Caki2 (cell line): ENCODE data around the gene SGMS1. TPM values are rescaled to one million over a fixed set of nuclear protein-coding genes. Genes with fewer than 3 reads are reported as not detected.
A peak's percentile ranks its signal among the peaks of the same experiment; 100 is the strongest.
"Not testable (repeated sequence)": the region's sequence is repeated elsewhere in the genome, so short reads cannot be mapped to it uniquely, and the experiment has no call there.

Source experiments
- DNase-seq: peaks from one replicate; pipeline ENCODE4 v3.0.0-alpha.2; 2015; ENCODE audit warnings: low read depth
- in situ Hi-C: cut with HindIII; loops from 2 replicates; pipeline ENCODE4 v1.10.0; 2016; ENCODE audit warnings: low sequenced_read_pairs, low pct_unique_long_range_greater_than_20kb, mixed read lengths
- total RNA-seq: library from RNA; depleted of rRNA; stranded (reverse); fragments of >200 nt; shearing (Covaris generic); gene quantifications from 2 replicates; pipeline ENCODE4 v1.2.3, GENCODE V29; 2014; ENCODE audit warnings: low replicate concordance

SGMS1 gene
- total RNA-seq, 1 experiment from 2014 or later = 54.6 TPM

DNA sequence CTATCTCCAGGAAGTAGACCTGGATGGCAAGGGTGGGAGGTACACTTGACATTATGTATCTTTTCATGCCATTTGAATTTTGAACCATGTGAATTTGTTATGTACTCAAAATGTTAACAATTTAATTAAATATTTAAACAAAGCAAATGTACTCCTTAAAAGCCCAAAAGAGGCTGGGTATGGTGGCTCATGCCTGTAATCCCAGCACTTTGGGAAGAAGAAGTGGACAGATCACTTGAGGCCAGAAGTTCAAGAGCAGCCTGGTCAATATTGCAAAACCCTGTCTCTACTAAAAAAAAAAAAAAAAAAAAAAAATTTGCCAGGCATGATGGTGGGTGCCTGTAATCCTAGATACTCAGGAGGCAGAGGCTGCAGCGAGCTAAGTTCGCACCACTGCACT, 235.6 kb downstream of the SGMS1 start:
- in situ Hi-C loops = no loop called here
- no peak for DNase-seq

DNA sequence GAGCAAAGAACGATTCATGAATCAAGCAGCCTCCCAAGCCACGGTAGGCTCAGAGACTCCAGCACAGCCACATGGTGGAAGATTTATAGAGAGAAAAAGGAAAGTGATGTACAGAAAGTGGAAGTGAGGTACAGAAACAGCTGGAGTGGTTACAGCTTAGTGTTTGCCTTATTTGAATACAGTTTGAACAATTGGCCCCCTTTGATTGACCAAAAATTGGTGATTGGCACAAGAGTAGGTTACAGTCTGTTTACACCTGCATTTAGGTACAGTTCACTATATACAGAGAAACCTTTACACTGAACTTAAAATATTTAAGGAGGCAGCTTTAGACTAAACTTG, 236.1 kb downstream of the SGMS1 start:
- in situ Hi-C loops = no loop called here
- no peak for DNase-seq

DNA sequence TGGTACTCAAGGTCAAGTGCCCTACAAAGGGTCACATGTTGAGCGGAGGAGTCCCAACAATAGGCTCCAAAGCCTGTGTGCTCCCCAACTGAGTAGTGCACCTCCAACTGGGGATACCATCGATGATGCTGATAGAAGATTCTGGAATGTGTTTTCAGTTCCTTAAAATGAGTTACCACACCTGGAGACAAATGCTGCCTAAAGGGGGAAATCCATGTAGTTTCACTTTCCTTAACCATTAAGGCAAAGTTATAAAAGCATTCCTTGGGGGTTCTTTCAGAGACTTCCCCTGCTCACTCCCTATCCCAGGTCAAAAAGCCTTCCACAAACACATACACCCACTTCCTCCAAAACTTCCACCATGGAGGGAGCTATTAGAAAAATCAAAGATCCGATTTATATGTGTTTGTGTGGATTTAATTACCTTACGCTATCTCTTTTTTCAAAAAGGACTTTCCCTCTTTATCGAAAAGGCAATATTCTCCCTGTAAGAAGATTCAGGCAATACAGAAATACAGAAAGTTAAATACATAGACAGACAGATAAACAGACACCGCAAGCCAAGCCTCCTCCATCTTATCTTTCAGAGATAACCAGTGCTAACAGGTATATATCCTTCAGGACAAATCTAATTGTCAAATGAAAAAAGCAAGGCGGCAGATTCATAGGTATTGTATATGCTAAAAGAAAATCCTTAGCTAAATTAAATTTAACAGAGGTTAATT, 236.6 kb downstream of the SGMS1 start:
- in situ Hi-C loops = no loop called here
- no peak for DNase-seq

DNA sequence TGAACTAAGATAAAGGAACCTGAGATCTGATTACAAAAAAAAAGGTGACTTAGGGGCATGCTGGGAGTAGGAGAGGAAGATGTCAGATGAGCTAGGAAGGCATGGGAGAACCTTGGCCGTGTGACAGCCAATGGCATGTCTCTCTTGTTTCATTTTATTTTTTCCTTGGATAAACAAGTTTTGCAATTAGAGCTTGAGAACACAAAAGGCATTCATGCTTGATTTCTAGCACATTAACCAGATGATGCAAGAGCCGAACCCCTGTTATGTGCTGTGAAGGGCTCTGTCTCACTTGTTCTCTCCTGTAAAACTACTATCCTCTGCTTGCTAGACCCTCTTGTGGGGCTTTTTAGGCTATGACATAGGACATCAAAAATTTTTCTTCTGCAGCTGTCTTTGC, 238.1 kb downstream of the SGMS1 start:
- DNase-seq = peak; percentile 8
- in situ Hi-C loops = no loop called here

DNA sequence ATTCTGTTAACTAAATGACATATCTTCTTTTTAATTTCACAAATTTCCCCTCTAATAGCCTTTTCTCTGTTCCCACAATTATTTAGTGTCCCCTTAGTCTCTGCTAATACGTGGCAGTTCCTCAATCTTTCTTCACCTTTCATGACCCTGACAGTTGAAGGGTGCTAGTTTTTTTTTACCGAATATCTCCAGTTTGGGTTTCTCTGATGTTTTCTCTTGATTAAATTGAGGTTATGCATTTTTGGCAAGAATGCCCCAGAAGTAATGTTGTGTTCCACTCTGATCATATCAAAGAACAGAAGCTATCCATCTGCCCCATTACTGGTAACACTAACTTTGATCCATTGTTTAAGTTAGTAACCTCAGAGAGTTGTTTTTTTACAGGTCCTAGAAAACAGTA, 238.9 kb downstream of the SGMS1 start:
- DNase-seq = no peak
- in situ Hi-C loops = no loop called here

DNA sequence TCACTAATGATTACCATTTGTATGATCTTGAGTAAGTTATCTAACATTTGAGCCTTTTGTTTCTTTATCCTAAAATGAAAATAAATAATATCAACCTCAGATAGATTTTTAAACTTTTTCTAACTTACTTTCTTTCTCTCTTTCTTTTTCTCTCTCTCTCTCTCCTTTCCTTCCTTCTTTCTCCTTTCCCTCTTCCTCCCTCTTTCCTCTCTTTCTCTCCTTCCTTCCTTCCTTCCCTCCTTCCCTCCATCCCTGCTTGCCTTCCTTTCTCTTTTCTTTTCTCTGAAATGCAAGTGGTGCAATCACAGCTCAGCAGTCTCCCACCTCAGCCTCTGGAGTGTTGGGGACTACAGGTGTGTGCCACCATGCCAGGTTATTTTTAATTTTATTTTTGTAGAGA, 239.5 kb downstream of the SGMS1 start:
- in situ Hi-C loops = no loop called here
- DNase-seq = no peak

DNA sequence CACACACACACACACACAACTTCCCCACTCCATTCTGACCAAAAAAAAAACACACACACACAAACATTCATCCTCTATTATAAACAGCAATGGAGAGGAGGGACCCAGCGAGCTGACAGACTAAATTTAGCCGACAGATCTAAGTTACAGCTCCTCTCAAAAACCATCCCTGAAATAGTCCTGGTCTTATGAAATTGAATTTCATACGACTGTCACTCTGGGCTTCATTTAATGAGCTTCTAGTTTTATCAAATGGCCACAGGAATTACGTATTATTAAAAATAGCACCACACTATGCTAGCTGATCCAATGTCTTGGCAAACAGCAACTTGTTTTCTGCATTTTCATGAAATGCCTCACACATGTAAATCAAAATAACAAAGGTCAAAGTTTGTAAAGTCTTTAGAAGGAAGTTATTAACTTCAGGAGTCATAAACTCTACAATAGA, 241.2 kb downstream of the SGMS1 start:
- in situ Hi-C loops = no loop called here
- no peak for DNase-seq

DNA sequence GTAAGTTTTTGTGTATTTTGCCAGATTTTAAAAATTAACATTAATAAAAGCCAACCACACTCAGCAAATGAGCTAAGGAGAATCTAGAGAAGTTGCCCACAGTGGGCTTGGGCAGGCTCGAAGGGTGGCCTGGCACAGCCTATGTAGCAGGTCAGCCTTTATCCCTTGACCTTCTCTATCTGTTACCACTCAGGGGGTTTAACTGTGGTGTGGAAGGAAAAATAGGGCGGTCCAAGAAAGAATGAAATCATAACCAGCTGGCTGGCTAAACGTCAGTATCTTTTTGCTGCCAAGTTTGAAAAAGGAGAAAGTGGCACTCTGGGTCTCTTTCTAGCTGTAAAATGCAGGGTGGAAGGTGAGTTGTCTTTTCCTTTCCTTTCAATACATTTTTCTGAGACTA, 242.1 kb downstream of the SGMS1 start:
- in situ Hi-C loops = no loop called here
- no peak for DNase-seq

DNA sequence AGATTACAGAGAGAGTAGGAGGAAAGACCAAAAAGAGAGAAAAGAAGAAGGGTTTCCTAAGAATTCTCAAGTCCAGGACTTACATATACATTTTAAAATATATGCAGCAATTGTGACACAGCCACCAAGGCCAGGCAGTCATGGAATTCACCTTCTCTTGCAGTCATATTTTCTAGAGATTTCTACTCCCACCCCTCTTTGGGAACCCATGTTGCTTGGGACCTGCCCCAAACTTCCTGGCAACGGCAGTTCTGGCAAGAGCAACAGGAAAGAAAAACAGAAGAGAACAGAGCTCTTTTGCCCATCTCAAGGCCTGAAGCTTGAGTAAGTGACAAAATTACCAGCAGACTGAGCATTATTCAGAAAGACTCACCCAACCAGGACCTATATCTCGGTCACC, 244.1 kb downstream of the SGMS1 start:
- in situ Hi-C loops = no loop called here
- DNase-seq = no peak

DNA sequence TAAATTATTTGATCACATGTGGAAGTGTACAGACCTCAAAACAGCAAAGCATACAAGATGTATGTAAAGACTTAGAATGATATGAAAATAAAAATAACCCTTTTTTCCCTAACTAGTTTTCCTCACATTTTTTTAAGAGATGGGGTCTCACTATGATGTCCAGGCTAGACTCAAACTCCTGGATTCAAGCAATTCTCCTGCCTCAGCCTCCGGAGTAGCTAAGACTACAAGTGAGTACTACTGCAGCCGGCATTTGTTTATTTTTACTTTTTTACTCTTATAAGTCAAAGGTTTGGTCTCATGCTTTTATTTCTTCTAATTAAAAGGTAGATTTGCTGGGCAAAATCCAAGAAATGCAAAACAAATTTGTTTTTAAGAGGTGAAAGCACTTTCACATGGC, 248.0 kb downstream of the SGMS1 start:
- in situ Hi-C loops = no loop called here
- DNase-seq = no peak

DNA sequence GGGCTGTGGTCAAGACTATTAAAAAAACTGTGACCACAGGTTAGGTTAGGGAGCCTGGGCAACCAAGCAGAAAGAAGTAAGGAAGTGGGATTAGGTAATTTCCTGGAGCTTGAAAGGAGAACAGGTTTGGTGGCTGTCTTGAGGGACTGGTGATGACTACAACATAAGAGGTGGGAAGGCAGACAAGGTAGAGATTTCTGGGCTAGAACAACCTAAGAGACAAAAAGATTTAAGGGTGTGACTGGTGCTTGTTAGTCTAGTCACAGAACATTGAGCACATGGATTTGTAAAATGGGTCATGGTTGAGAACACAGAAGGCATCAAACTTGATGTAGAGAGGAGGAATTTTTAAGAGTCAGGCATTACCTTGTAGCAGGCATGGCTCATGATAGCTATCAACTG, 248.7 kb downstream of the SGMS1 start:
- in situ Hi-C loops = no loop called here
- peak; percentile 89 for DNase-seq

DNA sequence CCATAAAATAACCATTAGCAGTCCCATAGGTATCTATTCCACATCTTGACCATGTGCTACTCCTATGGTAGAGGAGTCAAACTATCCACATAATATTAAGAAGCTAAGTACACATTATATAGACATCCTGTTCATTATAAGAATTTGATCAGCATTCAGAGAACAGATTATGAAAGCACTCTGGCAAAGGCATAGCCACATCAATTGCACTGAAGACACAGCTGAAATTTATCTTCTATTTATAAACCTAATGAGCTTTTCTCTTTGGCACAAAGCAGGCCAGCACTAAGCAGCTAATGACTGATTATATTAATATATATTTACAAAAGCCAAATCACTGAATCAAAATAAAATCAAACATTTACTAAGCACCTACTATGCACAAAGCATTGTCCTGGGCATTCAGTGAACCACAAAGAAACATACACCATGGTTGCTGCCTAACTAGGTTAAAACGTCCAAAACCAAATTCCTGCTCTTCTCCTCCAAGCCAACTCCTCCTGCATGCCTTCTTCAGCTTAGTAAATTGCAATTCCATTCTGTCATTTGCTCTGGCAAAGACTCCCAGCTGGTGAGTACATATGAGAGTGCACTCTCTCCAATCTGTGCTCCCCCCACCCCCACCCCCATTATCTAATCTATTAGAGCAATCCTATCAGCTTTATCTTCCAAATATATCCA, 249.8 kb downstream of the SGMS1 start:
- in situ Hi-C loops = no loop called here

DNA sequence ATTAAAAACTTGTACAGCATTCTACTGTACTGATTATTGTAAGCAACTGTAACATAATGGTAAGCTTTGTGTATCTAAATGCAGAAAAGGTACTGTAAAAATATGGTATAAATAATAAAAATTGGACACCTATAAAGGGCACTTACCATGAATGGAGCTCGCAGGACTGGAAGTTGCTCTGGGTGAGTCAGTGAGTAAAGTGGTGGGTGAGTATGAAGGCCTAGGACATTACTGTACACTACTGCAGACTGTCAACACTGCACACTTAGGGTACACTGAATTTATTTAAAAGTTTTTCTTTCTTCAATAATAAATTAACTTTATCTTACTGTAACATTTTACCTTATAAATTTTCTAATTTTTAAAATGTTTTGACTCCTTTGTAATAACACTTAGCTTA, 253.8 kb downstream of the SGMS1 start:
- in situ Hi-C loops = no loop called here
- DNase-seq = no peak

More for the DNA sequence above, 249.8 kb downstream of the SGMS1 start:
- no peak for DNase-seq

DNA sequence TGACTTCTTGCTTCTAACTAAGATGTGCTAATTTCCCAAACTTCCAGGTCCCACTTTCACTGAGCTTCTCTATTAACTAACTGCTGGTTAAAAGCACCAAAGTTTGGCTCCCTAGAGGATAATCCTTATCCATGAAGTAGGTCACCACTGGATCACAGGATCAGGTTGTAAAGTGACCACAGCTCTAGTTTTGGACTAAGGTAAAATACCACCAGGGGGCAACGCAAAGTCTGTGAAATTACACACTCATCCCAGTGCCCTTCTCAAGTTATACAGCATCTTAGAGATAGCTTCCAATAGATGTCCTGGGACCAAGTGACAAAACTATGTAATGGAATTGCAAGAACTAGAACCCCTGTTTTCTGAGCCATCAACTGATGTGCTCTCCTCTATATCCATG, 256.0 kb downstream of the SGMS1 start:
- in situ Hi-C loops = no loop called here
- DNase-seq = peak; percentile 42

DNA sequence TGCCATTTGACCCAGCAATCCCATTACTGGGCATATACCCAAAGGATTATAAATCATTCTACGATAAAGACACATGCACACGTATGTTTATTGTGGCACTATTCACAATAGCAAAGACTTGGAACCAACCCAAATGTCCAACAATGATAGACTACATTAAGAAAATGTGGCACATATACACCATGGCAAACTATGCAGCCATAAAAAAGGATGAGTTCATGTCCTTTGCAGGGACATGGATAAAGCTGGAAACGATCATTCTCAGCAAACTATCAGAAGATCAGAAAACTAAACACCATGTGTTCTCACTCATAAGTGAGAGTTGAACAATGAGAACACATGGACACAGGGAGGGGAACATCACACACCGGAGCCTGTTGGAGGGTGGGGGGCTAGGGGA, 257.3 kb downstream of the SGMS1 start:
- in situ Hi-C loops, DNase-seq: not testable (repeated sequence)

DNA sequence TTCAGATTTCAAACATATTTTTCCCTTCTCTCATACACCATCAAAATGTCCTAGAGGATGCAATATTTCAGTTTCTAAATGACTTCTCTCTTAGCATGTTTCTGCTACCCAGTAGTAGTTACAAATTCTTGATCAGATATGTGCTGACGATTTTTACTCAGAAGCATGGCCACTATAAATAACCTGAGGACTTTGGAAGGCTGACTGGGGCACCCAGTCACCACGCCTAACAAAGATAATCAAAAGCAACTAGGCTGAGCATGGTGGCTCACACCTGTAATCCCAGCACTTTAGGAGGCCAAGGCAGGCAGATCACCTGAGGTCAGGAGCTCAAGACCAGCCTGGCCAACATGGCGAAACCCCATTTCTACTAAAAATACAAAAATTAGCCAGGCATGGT, 259.0 kb downstream of the SGMS1 start:
- DNase-seq, in situ Hi-C loops: not testable (repeated sequence)

DNA sequence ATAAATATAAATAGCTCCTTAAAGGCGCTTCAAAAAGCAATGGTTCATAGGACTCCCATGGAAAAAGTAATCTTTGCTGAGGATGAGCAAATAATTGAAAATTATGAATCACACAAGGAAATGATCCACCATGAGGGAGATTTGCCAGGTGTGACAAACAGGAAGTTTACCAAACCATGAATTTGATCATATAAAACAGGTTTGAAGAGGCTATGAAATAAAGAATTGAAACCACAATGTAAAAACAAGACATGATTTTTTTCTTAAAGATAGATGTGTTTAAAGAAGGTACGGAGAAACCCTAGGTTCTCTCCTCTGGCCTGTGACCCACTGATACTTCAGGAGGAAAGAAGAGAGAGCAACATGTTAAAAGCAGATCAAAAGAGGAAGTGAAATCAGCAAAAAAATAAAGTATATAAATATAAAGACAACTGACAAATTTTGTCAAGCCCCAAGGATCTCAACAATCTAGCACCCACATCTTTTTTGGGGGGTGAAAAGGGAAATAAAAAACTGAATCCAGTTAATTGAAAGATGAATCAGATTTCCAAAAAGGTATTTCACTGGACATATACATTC, 261.1 kb downstream of the SGMS1 start:
- in situ Hi-C loops = no loop called here
- no peak for DNase-seq

DNA sequence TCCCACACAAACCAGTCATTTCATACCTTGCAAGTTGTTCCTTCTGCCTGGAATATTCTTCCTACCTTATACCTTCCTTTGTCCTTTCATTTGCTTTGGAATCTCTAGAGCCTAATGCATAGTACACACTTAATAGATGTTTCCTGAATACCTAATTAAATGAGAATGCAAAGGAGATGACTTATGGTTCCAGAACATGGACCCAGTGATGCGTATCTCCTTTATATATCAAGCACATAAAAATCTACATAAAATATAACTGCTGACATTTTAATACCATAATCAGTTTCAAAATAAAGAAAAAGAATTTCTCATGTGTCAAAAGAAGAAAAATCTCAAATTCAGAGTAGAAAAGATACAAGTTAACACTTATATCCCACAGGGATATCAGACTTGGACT, 261.8 kb downstream of the SGMS1 start:
- in situ Hi-C loops = no loop called here
- DNase-seq = no peak

DNA sequence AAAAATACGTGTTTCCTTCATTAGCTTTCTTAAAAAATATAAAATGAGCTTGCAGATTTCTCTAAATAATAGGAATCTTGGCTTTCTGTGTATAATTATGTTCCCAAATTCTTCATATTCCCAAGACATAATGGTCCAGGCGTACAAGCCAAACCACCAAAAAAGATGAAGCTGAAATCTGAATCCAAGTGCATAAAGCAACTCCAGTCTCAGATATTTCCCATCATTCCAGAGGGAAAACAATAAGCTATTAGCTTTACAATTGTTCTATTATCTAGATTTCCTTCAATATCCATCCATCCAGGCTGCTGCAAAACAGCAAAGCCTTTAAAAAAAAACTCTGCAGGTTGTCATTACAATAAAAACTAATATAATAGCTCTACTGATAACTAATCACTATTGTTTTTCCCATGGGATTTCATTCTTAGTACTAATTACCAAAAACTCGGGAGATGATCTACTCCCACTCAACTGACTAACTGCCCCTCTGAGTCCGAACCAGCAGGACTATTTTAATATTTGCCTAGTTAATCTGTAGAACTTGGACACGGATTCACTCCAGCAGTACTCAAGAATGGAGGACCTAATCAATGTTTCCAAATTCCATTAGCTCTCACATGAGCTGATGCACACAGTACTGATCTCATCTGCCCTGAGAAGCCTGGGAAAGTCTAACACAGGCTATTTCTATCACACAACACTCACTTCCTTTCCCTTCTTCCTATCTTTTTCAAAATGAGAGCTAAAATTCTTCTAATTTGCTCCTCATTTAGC, 263.5 kb downstream of the SGMS1 start:
- DNase-seq = no peak
- in situ Hi-C loops = no loop called here
